NT2/D1 (cell line): Measurements from ENCODE around the gene SCUBE3.

Source experiments
- DNase-seq: peaks from one replicate; pipeline ENCODE4 v3.0.0-alpha.2; 2011; ENCODE audit warnings: low read depth, low spot score
- H3K27me3 ChIP-seq: 2 replicates; pipeline ENCODE4 v1.6.0; 2011; ENCODE audit warnings: mild to moderate bottlenecking; ENCODE audit not compliant: insufficient read length, insufficient read depth
- H3K36me3 ChIP-seq: 2 replicates; pipeline ENCODE4 v1.6.1; 2011; ENCODE audit warnings: mild to moderate bottlenecking, low read length, mixed read lengths; ENCODE audit not compliant: insufficient read depth, insufficient read length
- H3K4me1 ChIP-seq: 2 replicates; pipeline ENCODE4 v1.5.1; 2011; ENCODE audit not compliant: insufficient read depth, insufficient read length
- H3K4me3 ChIP-seq: 2 replicates; pipeline ENCODE4 v1.5.1; 2011; ENCODE audit warnings: low read depth; ENCODE audit not compliant: insufficient read length
- H3K9ac ChIP-seq: 2 replicates; pipeline ENCODE4 v1.6.0; 2011; ENCODE audit warnings: low read depth; ENCODE audit not compliant: insufficient read length
- H3K9me3 ChIP-seq: 2 replicates; pipeline ENCODE4 v1.5.1; 2011; ENCODE audit warnings: mild to moderate bottlenecking, low read length; ENCODE audit not compliant: insufficient read depth
- SUZ12 ChIP-seq: IDR thresholded peaks from 2 replicates; pipeline ENCODE4 v1.6.1; 2011; ENCODE audit not compliant: insufficient read length, insufficient read depth; ENCODE audit errors: extremely low read depth
- YY1 ChIP-seq: IDR thresholded peaks from 2 replicates; pipeline ENCODE4 v1.6.1; 2011; ENCODE audit not compliant: insufficient read length, insufficient read depth
- ZNF274 ChIP-seq: IDR thresholded peaks from 2 replicates; pipeline ENCODE4 v1.6.1; 2011; ENCODE audit warnings: mild to moderate bottlenecking, low read depth, low read length

The SCUBE3 gene

GRCh38 chr6:35248300-35248699 lies 34.5 kb downstream of the SCUBE3 start:
- no peak for DNase-seq
- Histone ChIP-seq H3K27me3 (no peaks in the 10 kb centered on the region), H3K4me1 (peaks cover 11% of the 10 kb centered on the region), H3K36me3 (peaks cover 55% of the 10 kb centered on the region), H3K9ac (no peak overlapping the region), H3K4me3 (no peak overlapping the region), H3K9me3 (no peaks in the 10 kb centered on the region)
- TF ChIP-seq ZNF274 = no peak
- no peak for TF ChIP-seq YY1
- TF ChIP-seq SUZ12 = no peak

GRCh38 chr6:35248965-35249364 lies 35.2 kb downstream of the SCUBE3 start:
- H3K4me1 ChIP-seq = peaks cover 11% of the 10 kb centered on the region
- no peak for DNase-seq
- TF ChIP-seq ZNF274 = no peak
- no peak for TF ChIP-seq SUZ12
- TF ChIP-seq YY1 = no peak
- H3K9me3 ChIP-seq = no peaks in the 10 kb centered on the region
- no peaks in the 10 kb centered on the region for H3K27me3 ChIP-seq
- no peak overlapping the region for H3K9ac ChIP-seq
- H3K4me3 ChIP-seq = no peak overlapping the region
- peaks cover 50% of the 10 kb centered on the region for H3K36me3 ChIP-seq

- no peak overlapping the region for H3K4me3 ChIP-seq
- H3K27me3 ChIP-seq = no peaks in the 10 kb centered on the region
- DNase-seq = no peak
- TF ChIP-seq YY1 (no peak), SUZ12 (no peak), ZNF274 (no peak)
- no peak overlapping the region for H3K9ac ChIP-seq
- H3K4me1 ChIP-seq = peaks cover 11% of the 10 kb centered on the region
- peaks cover 25% of the 10 kb centered on the region for H3K36me3 ChIP-seq
- no peaks in the 10 kb centered on the region for H3K9me3 ChIP-seq
Measured at GRCh38 chr6:35251949-35252348, 38.2 kb downstream of the SCUBE3 start.

GRCh38 chr6:35253249-35253648 lies 39.5 kb downstream of the SCUBE3 start:
- TF ChIP-seq ZNF274 (no peak), YY1 (no peak), SUZ12 (no peak)
- H3K4me1 ChIP-seq = peaks cover 9% of the 10 kb centered on the region
- no peaks in the 10 kb centered on the region for H3K9me3 ChIP-seq
- peaks cover 20% of the 10 kb centered on the region for H3K36me3 ChIP-seq
- no peaks in the 10 kb centered on the region for H3K27me3 ChIP-seq
- no peak for DNase-seq
- no peak overlapping the region for H3K9ac ChIP-seq
- no peak overlapping the region for H3K4me3 ChIP-seq

GRCh38 chr6:35258336-35258735 lies 44.6 kb downstream of the SCUBE3 start:
- no peaks in the 10 kb centered on the region for H3K27me3 ChIP-seq
- TF ChIP-seq SUZ12 (no peak), YY1 (no peak), ZNF274 (no peak)
- peak overlapping the region; percentile 87 for H3K9ac ChIP-seq
- peak overlapping the region; percentile 90 for H3K4me3 ChIP-seq
- no peaks in the 10 kb centered on the region for H3K9me3 ChIP-seq
- no peaks in the 10 kb centered on the region for H3K4me1 ChIP-seq
- no peak for DNase-seq
- peaks cover 2% of the 10 kb centered on the region for H3K36me3 ChIP-seq

- peaks cover under 1% of the 10 kb centered on the region for H3K36me3 ChIP-seq
Measured at GRCh38 chr6:35258858-35259193, 45.1 kb downstream of the SCUBE3 start.

GRCh38 chr6:35259194-35259947 lies 45.6 kb downstream of the SCUBE3 start, which contains the start of gene ZNF76:
Gene ZNF76, plus strand, starts transcription at chr6:35259735. Its CDS starts 21,417 bp downstream, at chr6:35281152.
- Histone ChIP-seq H3K9me3 (no peaks in the 10 kb centered on the region), H3K36me3 (no peaks in the 10 kb centered on the region), H3K4me3 (peak within 1 kb of the TSS; percentile 90), H3K4me1 (no peaks in the 10 kb centered on the region), H3K27me3 (no peaks in the 10 kb centered on the region), H3K9ac (peak within 1 kb of the TSS; percentile 89)
- no peak for TF ChIP-seq YY1
- TF ChIP-seq ZNF274 = no peak
- TF ChIP-seq SUZ12 = no peak
- DNase-seq = peak; percentile 93

More at GRCh38 chr6:35258858-35259193, 45.1 kb downstream of the SCUBE3 start:
- DNase-seq = no peak
- H3K9ac ChIP-seq = peak overlapping the region; percentile 87
- H3K27me3 ChIP-seq = no peaks in the 10 kb centered on the region
- TF ChIP-seq YY1 (no peak), ZNF274 (no peak), SUZ12 (no peak)
- no peaks in the 10 kb centered on the region for H3K9me3 ChIP-seq
- H3K4me3 ChIP-seq = peak overlapping the region; percentile 90
- no peaks in the 10 kb centered on the region for H3K4me1 ChIP-seq
